Endodermal cell (in vitro differentiated cells): Measurements from ENCODE around the gene LYZL1. TPM values are rescaled to one million over a fixed set of nuclear protein-coding genes. Genes with fewer than 3 reads are reported as not detected.
"Not testable (repeated sequence)": the region's sequence is repeated elsewhere in the genome, so short reads cannot be mapped to it uniquely, and the experiment has no call there.

Experiments
- DNase-seq: peaks from one replicate; pipeline ENCODE4 v3.0.0-alpha.2; 2017
- H3K27ac ChIP-seq: 2 replicates; pipeline ENCODE4 v1.5.1; 2013; ENCODE audit warnings: mild to moderate bottlenecking, low read depth, low read length, moderate library complexity
- H3K27me3 ChIP-seq: 2 replicates; pipeline ENCODE4 v1.6.1; 2013; ENCODE audit warnings: mild to moderate bottlenecking, low read length, moderate library complexity; ENCODE audit not compliant: insufficient read depth, control insufficient read depth, poor library complexity, severe bottlenecking
- H3K36me3 ChIP-seq: 2 replicates; pipeline ENCODE4 v1.7.0; 2013; ENCODE audit warnings: mild to moderate bottlenecking, low read length, moderate library complexity; ENCODE audit not compliant: control insufficient read depth, insufficient read depth
- H3K4me1 ChIP-seq: one replicate; pipeline ENCODE4 v1.7.0; 2013; ENCODE audit warnings: low read length; ENCODE audit not compliant: control insufficient read depth, insufficient read depth
- H3K4me3 ChIP-seq: 2 replicates; pipeline ENCODE4 v1.5.1; 2013; ENCODE audit warnings: mild to moderate bottlenecking, low read length, moderate library complexity
- H3K9ac ChIP-seq: 2 replicates; pipeline ENCODE4 v1.6.1; 2013; ENCODE audit warnings: mild to moderate bottlenecking, low read length, moderate library complexity; ENCODE audit not compliant: poor library complexity, severe bottlenecking; ENCODE audit errors: extremely low read depth
- H3K9me3 ChIP-seq: 2 replicates; pipeline ENCODE4 v1.6.1; 2013; ENCODE audit warnings: mild to moderate bottlenecking, low read length, moderate library complexity; ENCODE audit not compliant: control insufficient read depth
- H3K27ac Mint-ChIP-seq: 2 replicates; pipeline ENCODE4 v1.8.0; 2020; ENCODE audit warnings: mixed read lengths
- H3K27me3 Mint-ChIP-seq: 2 replicates; pipeline ENCODE4 v1.8.0; 2021; ENCODE audit warnings: mild to moderate bottlenecking, mixed read lengths; ENCODE audit not compliant: insufficient read depth
- H3K36me3 Mint-ChIP-seq: 2 replicates; pipeline ENCODE4 v1.8.0; 2020; ENCODE audit warnings: low read depth, mixed read lengths
- H3K4me1 Mint-ChIP-seq: 2 replicates; pipeline ENCODE4 v1.8.0; 2020; ENCODE audit warnings: mixed read lengths
- H3K4me3 Mint-ChIP-seq: 2 replicates; pipeline ENCODE4 v1.8.0; 2020; ENCODE audit warnings: mild to moderate bottlenecking, moderate library complexity, mixed read lengths
- H3K9me3 Mint-ChIP-seq: 2 replicates; pipeline ENCODE4 v1.8.0; 2020; ENCODE audit warnings: mild to moderate bottlenecking, mixed read lengths
- WGBS, 2 experiments: methylation state at CpG; one replicate each; pipeline versions ENCODE4 v1.1.5 to v1.1.7; 2013; ENCODE audit warnings: missing lambda C conversion rate in 2 of 2, mixed read lengths in 1 of 2; ENCODE audit not compliant: insufficient coverage in 1 of 2, insufficient read length in 1 of 2; 5-methylcytosine and 5-hydroxymethylcytosine counted together
- total RNA-seq, 2 donors: library from RNA; stranded (reverse); fragmentation: NEBNext Ultra II Directional in 1 of 2; extraction: Animal tissue kit (Norgen Biotek cat#: 25700) in 1 of 2; gene quantifications; 2 replicates in 1 of 2; 3 replicates in 1 of 2; pipeline ENCODE4 v1.2.1, GENCODE V29; 2021
- TF ChIP-seq, protein P1 (sequence below): fragments of 200-600 bp; sonication (generic); conservative IDR thresholded peaks from 2 replicates; pipeline ENCODE4 v1.5.0; 2021; ENCODE audit warnings: antibody characterized with exemption, mild to moderate bottlenecking

Gene LYZL1
- total RNA-seq, 2 donors from 2014 or later: not detected

DNA sequence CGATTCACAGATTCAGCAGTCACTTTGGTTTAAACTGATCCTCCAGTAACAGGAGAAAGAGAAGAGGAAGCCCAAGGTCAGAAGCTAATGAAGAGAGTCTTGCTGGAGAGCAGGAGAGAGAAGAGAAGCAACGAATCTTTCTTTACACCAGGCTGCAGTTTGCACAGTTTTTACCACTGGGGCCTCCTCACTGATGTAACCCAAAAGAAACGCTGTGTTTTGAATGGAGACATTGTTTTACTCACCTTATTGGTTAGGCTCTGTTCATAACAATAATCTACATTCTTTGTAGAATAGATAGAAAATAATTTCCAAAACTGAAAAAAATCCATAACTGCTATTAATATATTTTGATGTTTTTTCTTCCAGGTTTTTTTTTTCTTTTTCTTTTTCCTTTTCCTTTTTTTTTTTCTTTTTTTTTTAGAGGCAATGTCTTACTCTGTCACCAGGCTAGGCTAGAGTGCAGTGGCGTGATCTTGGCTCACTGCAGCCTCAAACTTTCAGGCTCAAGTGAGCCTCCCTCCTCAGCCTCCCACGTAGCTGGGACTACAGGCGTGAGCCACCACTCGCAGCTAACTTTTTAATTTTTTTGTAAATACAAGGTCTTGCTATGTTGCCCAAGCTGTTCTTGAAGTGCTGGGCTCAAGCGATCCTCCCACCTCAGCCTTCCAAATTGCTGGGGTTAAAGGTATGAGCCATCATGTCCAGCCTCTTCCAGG lies 27.6 kb downstream of the LYZL1 start:
- H3K36me3 Mint-ChIP-seq: no peaks in the 10 kb centered on the region
- TF ChIP-seq, protein P1, sequence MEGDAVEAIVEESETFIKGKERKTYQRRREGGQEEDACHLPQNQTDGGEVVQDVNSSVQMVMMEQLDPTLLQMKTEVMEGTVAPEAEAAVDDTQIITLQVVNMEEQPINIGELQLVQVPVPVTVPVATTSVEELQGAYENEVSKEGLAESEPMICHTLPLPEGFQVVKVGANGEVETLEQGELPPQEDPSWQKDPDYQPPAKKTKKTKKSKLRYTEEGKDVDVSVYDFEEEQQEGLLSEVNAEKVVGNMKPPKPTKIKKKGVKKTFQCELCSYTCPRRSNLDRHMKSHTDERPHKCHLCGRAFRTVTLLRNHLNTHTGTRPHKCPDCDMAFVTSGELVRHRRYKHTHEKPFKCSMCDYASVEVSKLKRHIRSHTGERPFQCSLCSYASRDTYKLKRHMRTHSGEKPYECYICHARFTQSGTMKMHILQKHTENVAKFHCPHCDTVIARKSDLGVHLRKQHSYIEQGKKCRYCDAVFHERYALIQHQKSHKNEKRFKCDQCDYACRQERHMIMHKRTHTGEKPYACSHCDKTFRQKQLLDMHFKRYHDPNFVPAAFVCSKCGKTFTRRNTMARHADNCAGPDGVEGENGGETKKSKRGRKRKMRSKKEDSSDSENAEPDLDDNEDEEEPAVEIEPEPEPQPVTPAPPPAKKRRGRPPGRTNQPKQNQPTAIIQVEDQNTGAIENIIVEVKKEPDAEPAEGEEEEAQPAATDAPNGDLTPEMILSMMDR: no peak
- H3K27me3 ChIP-seq: no peaks in the 10 kb centered on the region
- H3K9ac ChIP-seq: no peak overlapping the region
- 91% methylated on average over 7 to 8 of the region's 8 CpGs for WGBS, 2 experiments
- peaks cover 7% of the 10 kb centered on the region for H3K4me1 Mint-ChIP-seq
- H3K4me3 ChIP-seq: no peak overlapping the region
- H3K9me3 ChIP-seq: no peaks in the 10 kb centered on the region
- H3K36me3 ChIP-seq: no peaks in the 10 kb centered on the region
- no peaks in the 10 kb centered on the region for H3K9me3 Mint-ChIP-seq
- DNase-seq: no peak
- H3K27me3 Mint-ChIP-seq: peaks cover 2% of the 10 kb centered on the region
- H3K27ac ChIP-seq: no peak overlapping the region
- no peaks in the 10 kb centered on the region for H3K4me1 ChIP-seq
- no peak overlapping the region for H3K27ac Mint-ChIP-seq
- no peak overlapping the region for H3K4me3 Mint-ChIP-seq

GRCh38 chr10:29317027-29317420 lies 28.2 kb downstream of the LYZL1 start:
- peaks cover 7% of the 10 kb centered on the region for H3K4me1 Mint-ChIP-seq
- TF ChIP-seq, protein P1: no peak
- no peaks in the 10 kb centered on the region for H3K36me3 Mint-ChIP-seq

DNA sequence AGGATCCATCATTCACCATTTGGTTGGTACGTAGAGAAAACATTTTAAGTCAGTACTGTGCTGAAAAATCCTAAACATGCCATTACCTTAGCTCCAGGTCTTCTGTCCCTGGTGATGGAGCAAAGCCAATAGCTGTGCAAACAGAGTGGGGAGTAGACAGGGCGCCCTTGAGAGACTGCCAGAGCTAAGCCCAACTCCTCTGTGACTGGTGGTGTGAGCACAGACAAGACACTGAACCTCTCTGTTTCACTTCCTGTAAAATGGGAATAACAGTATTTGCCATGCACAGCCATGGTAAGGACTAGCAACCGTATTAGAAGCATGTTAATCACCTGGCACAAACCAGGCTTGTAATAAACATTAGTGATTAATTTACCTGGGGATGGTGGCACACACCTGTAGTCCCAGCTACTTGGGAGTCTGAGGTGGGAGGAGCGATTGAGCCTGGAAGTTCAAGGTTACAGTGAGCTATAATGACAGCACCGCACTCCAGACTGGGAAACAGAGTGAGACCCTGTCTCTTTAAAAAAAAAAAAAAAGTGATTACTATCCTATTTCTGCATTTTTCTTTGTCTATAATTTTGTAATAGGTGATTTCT lies 28.7 kb downstream of the LYZL1 start:
- H3K9ac ChIP-seq: no peak overlapping the region
- H3K27me3 ChIP-seq: no peaks in the 10 kb centered on the region
- H3K27ac ChIP-seq: no peak overlapping the region
- Mint-ChIP-seq H3K27ac (no peak overlapping the region), H3K9me3 (no peaks in the 10 kb centered on the region), H3K27me3 (peaks cover 2% of the 10 kb centered on the region), H3K36me3 (no peaks in the 10 kb centered on the region), H3K4me1 (peaks cover 7% of the 10 kb centered on the region), H3K4me3 (no peak overlapping the region)
- H3K4me3 ChIP-seq: no peak overlapping the region
- H3K4me1 ChIP-seq: no peaks in the 10 kb centered on the region
- DNase-seq: no peak
- no peaks in the 10 kb centered on the region for H3K36me3 ChIP-seq
- WGBS, 2 experiments: 92 to 96% methylated on average over 2 to 5 of the region's 5 CpGs
- no peaks in the 10 kb centered on the region for H3K9me3 ChIP-seq
- TF ChIP-seq, protein P1: no peak

More at GRCh38 chr10:29317027-29317420, 28.2 kb downstream of the LYZL1 start:
- Mint-ChIP-seq H3K27me3 (peaks cover 2% of the 10 kb centered on the region), H3K4me3 (no peak overlapping the region), H3K9me3 (no peaks in the 10 kb centered on the region), H3K27ac (no peak overlapping the region)
- H3K9me3 ChIP-seq: no peaks in the 10 kb centered on the region
- no peaks in the 10 kb centered on the region for H3K4me1 ChIP-seq
- no peak overlapping the region for H3K27ac ChIP-seq
- no peak for DNase-seq
- H3K27me3 ChIP-seq: no peaks in the 10 kb centered on the region
- H3K9ac ChIP-seq: no peak overlapping the region
- H3K36me3 ChIP-seq: no peaks in the 10 kb centered on the region
- H3K4me3 ChIP-seq: no peak overlapping the region
- WGBS, 2 experiments: 97% methylated on average over 2 of the region's 2 CpGs; no CpG with 5 or more reads in 1 of the 2 experiments

GRCh38 chr10:29318141-29319071 lies 29.5 kb downstream of the LYZL1 start:
- WGBS, 2 experiments: 56 to 69% methylated on average over 5 to 20 of the region's 22 CpGs
- H3K27me3 ChIP-seq, H3K9me3 Mint-ChIP-seq, H3K4me3 ChIP-seq, H3K27me3 Mint-ChIP-seq, H3K27ac Mint-ChIP-seq, H3K9ac ChIP-seq, H3K4me3 Mint-ChIP-seq, H3K36me3 ChIP-seq, H3K36me3 Mint-ChIP-seq, H3K9me3 ChIP-seq, H3K4me1 Mint-ChIP-seq, H3K4me1 ChIP-seq: not testable (repeated sequence)
- peak overlapping the region; percentile 32 for H3K27ac ChIP-seq
- DNase-seq: peak; percentile 78
